HG03558 (cell line): ENCODE results near the gene DRC1.
"Not testable (repeated sequence)": the region's sequence is repeated elsewhere in the genome, so short reads cannot be mapped to it uniquely, and the experiment has no call there.

Source experiments
- ATAC-seq: cut with Tn5 transposase; IDR thresholded peaks from one replicate; pipeline ENCODE4 v1.9.1; 2021; ENCODE audit warnings: moderate number of reproducible peaks; ENCODE audit not compliant: unreplicated experiment; ENCODE audit errors: extremely low read depth

Gene DRC1

DNA sequence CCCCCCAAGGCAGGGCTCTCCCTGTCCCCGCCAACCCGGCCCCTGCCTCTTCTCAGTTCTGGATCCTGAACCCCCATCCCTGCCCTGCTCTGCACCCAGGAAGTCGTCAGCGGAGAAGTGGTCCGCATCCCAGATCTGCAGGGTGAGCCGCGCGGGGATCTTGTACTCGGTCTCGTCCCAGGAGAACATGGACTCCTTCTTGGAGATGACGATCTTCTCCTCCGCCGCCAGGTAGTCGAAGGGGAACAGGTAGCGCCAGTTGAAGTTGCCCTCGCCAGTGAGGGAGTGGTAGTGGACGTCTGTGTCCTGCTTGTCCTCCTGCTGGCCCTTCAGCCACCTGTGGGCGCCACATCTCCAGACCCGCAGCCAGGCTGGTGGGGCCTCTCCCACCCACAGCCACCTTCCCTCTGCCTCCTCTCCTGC lies 59.9 kb downstream of the DRC1 start:
- ATAC-seq: no peak

GRCh38 chr2:26462100-26462499 lies 60.4 kb downstream of the DRC1 start:
- no peak for ATAC-seq

- ATAC-seq: no peak
Measured at GRCh38 chr2:26462511-26463243, 61.0 kb downstream of the DRC1 start.

- no peak for ATAC-seq
Measured at GRCh38 chr2:26463244-26464192, 61.8 kb downstream of the DRC1 start.

DNA sequence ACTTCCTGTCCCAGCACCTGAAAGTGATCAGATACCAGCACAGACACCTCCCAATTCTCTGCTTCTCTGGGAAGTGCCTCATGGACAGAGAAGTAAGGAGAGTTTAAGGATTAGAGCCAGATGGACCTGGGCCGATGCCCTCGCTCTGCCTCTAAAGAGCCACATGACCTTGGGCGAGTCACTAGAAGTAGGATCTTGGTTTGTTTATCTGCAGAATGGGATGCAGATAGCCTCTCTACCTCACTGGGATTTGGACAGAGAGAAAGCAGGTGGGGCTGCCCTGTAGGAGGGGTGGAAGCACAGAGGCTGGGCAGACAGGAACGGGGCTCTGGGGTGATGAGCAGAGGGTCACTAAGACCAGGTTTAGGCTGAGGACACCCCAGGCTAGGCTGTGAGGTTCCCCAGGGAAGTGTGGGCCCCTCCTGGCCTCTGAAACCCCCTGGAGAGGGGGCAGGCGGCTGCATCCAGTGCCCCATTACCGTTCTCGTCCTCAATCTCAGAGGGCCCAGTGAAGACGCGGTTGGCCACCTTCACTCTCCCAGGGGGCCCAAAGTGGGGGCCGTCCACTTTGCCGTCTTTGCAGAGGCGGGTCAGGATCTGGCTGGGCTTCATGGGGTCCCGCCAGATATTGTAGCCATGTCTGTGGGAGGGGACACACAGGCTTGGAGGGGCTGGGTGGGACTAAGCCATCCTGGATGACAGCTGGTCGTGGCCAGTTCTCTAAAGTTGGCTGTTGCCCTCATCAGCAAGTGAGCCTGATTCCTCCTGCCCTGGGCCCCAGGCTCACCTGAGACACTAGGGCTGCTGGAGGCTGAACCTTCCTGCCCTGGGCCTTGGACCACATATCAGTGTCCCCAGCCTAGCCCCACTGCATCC lies 62.9 kb downstream of the DRC1 start:
- ATAC-seq: no peak

- no peak for ATAC-seq
Measured at GRCh38 chr2:26465266-26465925, 63.7 kb downstream of the DRC1 start.

GRCh38 chr2:26465981-26466471 lies 64.3 kb downstream of the DRC1 start:
- ATAC-seq: no peak

DNA sequence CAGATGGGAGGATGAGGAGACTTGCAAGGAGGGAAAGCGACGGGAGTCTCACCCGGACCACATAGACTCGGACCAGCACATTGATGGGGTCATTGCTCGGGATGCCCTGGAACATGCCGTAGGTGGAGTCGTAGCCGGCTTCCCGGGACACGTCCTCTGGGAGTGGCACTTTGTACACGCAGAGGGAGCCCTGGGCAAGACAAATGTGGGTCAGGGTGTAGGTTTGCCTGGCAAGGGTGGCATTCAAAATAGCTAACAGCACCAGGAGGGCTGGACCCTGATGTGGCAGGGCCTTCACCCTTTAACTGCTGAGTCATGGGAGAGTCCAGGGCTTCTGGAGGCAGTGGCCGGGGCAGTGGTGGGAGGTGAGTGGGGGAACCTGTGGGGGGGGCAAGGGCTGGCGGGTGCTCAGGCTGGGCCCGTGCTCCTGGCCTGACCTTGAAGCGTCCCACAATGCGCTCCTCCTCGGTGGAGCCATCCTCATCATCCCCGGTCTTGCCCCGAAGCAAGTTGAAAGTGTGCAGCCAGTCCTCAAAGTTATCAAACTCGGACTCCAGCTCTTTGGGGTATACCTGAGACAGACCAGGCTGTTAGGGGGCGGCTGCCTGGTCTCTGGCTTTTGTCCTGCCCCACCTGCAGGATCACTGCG lies 65.1 kb downstream of the DRC1 start:
- ATAC-seq: no peak

GRCh38 chr2:26468544-26468943 lies 66.8 kb downstream of the DRC1 start:
- not testable (repeated sequence) for ATAC-seq

GRCh38 chr2:26469092-26469710 lies 67.5 kb downstream of the DRC1 start:
- no peak for ATAC-seq

- no peak for ATAC-seq
Measured at GRCh38 chr2:26469955-26470354, 68.2 kb downstream of the DRC1 start.

DNA sequence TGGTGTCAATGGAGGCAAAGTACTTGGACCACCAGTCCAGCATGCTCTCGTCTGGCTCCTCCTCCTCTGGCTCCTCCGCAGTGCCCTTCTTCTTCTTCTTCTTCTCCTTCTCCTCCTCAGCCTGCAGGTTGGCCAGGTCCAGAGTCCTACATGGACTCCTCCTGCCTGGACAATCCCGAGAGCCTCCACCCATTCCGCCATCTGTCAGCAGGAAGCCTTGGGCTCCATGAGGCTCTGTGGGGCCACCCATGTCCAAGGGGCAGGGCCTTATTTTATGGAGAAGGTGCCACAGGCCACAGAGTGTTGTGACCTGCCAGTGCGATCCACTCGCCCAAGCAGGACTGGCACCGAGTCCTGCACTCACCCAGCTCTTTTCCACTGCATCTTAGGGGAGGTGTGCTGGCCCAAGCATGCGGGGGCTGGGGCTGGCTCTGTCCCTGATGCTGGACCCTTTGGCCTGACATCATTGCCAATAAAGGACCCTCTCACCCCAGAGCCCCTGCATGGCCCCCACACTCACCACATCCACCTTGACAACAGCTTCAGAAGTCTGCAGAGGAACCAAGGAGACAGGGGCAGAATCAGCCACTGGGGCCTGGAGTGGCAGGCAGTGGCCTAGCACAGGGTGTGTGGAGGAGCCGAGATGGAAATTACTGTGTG lies 69.0 kb downstream of the DRC1 start:
- no peak for ATAC-seq

- no peak for ATAC-seq
Measured at GRCh38 chr2:26471289-26471688, 69.6 kb downstream of the DRC1 start.

DNA sequence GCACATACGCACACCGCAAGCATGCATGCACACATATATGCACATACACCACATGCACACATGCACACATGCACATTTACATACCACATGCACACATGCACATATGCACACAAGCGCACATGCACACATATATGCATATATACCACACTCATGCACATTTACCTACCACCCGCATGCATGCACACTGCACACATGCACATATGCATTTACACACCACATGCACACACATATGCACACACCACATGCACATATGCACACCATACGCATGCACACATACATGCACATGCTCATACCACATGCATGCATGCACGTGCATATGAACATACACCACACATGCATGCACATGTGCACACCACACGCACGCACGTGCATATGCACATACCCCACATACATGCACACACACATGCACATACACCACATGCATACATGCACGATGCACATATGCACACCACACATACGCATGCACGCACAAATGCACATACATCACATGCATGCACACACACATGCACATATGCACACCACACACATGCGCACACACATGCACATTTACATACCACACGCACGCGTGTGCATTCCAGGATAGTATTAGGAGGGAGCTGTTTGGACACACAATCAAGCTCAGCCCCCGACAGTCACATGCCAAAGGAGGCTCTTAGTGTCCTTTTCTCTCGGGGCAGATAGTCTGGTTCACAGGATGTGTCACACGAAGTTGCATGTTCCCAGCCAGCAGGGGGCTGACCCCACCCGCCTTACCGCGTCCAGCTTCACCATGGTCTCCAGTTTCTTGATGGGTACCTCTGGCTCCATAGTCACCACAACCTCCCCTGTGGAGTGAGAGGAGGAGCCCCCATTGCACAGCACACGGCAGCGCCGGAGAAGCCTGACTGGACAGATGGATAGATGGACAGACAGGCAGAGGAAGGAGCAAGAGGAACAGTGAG lies 70.3 kb downstream of the DRC1 start:
- no peak for ATAC-seq

DNA sequence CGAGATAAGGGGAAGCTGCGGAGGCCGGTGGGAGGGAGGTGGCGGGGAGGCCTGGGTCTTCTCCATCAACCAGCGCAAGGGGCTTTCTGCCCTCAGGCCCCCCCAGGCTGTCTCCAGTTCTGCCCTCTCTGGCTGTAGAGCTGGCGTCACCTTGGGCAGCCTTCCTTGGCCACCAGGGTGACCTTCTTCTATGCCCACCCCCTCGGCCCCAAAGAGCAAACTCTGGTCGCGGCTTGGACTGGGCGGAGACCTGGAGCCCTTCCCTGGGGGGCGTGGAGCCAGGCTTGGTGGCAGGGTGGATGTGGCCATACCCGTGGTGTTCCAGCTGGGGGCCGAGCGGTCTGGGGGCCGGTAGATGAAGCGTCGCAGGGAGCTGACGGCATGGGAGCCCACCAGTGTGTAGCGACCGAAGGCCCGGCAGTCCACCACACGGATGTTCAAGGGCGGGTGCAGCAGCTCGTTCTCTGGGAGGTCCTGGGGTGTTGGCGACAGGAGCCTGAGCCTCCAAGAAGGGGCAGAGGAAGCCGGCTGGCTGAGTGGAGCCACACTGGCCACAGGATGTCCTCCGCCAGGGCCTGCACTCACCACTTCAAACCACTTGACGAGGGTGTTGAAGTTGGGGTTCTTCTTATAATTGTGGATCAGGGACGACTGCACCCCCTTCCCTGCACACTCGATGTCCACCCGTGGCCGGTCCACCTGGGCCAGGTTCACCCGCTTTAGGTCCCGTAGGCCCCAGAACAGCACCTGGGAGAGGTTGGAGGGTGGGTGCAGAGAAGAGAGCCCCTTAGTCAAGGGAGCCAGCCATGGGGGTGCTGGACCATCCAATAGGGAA lies 71.3 kb downstream of the DRC1 start:
- no peak for ATAC-seq

DNA sequence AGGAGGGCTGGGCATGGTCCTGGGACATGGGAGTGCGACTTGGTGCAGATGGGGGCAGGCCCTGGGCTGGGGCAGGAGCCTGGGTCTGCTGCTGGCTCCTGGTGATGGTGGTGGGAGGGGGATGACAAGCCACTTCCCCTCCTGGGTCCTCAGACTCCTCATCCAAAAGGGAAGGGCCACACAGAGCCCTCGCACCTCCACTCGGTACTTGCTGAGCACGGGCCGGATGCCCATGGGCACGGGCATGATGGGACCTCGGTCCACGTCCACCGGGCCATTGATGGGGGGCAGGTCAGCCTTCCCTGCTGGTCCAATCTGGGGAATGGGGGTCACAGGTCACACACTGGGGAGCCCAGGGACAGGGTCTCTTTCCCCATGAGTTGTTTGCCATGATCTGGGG lies 72.1 kb downstream of the DRC1 start:
- ATAC-seq: no peak
